NCI-H2171 (cell line): ENCODE measurements around the gene OR4K2.
"Not testable (repeated sequence)": the region's sequence is repeated elsewhere in the genome, so short reads cannot be mapped to it uniquely, and the experiment has no call there.

Experiments used
- DNase-seq: peaks from one replicate; lab custom pipeline; 2025; lab: John Stamatoyannopoulos, UW

OR4K2 gene, protein sequence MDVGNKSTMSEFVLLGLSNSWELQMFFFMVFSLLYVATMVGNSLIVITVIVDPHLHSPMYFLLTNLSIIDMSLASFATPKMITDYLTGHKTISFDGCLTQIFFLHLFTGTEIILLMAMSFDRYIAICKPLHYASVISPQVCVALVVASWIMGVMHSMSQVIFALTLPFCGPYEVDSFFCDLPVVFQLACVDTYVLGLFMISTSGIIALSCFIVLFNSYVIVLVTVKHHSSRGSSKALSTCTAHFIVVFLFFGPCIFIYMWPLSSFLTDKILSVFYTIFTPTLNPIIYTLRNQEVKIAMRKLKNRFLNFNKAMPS

GRCh38 chr14:19874842-19875241 is at the start of gene OR4K2:
Gene OR4K2, plus strand, starts transcription at chr14:19875142. Its CDS starts 1,126 bp downstream, at chr14:19876268.
- no peak for DNase-seq

GRCh38 chr14:19827626-19828244 is 47.2 kb upstream of the OR4K2 start:
- DNase-seq: not testable (repeated sequence)

- peak; percentile 40 for DNase-seq
Measured at GRCh38 chr14:19828314-19828713, 46.6 kb upstream of the OR4K2 start.

- DNase-seq: not testable (repeated sequence)
Measured at GRCh38 chr14:19834203-19834848, 40.6 kb upstream of the OR4K2 start.

- DNase-seq: no peak
Measured at GRCh38 chr14:19838433-19838832, 36.5 kb upstream of the OR4K2 start.

DNA sequence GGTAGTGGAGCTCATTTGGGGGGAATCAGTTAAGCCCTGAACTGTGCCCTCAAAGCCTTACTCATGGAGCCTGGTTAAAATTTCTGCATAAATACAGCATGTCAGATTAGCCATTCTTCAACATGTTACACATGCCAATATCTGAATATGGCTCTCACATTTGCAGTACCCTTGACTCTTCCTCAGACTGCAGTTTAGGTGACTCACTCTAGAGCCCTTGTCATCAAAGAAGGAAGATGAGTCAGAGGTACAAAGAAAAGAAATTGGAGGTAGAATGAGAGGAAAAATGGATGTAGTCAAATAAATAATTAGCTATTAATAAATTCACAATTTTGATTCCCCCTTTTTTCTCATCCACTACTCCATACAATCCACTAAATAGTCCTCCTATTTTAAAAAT is 23.6 kb upstream of the OR4K2 start:
- DNase-seq: no peak

DNA sequence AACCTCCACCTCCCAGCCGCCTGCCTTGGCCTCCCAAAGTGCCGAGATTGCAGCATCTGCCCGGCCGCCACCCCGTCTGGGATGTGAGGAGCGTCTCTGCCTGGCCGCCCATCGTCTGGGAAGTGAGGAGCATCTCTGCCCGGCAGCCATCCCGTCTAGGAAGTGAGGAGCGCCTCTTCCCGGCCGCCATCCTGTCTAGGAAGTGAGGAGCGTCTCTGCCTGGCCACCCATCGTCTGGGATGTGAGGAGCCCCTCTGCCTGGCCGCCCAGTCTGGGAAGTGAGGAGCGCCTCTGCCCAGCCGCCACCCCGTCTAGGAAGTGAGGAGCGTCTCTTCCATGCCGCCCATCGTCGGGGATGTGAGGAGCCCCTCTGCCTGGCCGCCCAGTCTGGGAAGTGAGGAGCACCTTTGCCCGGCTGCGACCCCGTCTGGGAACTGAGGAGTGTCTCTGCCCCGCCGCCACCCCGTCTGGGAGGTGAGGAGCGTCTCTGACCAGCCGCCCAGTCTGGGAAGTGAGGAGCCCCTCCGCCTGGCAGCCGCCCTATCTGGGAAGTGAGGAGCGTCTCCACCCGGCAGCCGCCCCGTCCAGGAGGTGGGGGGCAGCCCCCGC is 8.8 kb upstream of the OR4K2 start:
- DNase-seq: not testable (repeated sequence)

GRCh38 chr14:19873178-19873577 is 1.8 kb upstream of the OR4K2 start:
- peak; percentile 12 for DNase-seq

GRCh38 chr14:19878029-19878642 is 3.2 kb downstream of the OR4K2 start:
- DNase-seq: peak; percentile 49

DNA sequence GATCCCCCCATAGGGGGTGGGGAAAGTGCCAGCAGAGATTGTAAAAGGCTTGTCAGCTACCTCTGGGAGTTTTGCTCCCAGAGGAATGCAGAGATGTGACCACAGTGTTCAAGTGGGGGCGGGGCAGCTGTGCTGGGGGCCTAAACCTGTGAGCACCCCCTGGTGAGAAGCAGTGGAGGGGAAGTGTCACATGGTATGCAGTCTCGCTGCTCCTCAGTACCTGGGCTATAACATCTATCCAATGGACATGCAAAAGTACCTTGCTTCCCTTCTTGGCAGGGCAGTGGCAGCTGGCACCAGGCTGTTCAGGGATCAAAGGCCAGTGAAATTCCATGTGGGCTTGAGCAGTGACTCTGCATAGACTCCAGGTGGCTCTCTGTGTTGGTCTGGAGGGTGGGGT is 20.3 kb downstream of the OR4K2 start:
- DNase-seq: no peak

DNA sequence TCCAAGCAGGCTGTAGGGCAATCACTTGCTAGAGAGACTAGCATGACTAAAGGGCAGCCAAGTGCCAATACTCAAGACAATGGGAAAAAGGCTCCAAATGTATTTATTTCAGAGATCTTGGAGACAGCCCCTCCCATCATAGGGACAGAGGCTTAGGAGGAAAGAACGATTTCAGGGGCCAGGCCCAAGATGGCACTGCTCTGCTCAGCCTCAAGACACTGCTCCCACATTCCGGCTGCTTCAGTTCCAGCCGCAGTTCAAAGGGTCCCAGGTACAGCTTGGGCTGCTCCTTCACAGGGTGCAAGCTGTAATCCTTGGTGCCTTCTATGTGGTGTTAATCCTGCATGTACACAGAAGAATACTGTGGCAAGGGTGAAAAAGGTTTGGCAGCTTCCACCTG is 26.1 kb downstream of the OR4K2 start:
- no peak for DNase-seq

DNA sequence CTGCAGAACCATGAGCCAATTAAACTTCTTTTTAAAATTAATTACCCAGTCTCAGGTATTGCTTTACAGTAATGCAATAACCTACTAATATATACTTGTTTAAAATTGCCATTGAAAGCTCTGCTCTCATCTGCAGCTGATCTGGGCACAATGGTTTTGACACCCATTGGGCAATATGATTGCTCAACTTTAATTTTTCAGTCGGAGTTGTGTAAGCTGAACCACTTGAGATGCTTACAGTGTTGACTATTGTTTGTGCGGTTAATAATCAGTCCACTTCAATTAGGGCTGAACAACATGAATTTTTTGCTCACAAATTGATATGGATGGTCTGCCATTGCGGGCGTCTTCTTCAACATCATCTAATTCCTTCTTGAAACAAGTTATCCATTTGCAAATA is 27.5 kb downstream of the OR4K2 start:
- DNase-seq: no peak

GRCh38 chr14:19906665-19907064 is 31.7 kb downstream of the OR4K2 start:
- no peak for DNase-seq

- no peak for DNase-seq
Measured at GRCh38 chr14:19911114-19911513, 36.2 kb downstream of the OR4K2 start.

- no peak for DNase-seq
Measured at GRCh38 chr14:19917243-19917642, 42.3 kb downstream of the OR4K2 start.

DNA sequence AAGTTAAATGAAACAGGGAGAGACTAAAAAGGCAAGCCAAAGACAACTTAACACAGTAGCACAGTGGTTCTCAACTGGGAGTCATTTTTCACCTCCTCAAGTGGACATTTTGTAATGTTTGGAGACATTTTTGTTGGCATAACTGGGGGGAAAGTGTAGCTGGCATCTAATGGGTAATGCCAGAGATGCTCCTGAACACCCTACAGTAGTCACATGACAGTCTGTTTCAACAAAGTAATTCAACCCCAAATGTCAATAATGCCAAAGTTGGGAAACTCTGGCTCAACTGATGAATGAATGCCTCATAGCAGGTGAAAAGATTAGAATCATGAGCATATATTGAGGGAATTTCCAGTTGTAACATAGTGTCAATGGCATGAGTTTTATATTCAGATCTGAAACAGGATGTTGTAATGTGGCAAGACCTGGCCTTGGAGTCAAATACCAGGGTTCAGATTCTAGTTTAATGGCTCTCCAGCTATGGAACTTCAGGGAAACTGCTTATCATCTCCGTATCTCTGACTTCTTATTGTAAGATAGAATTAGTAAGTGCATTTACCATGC is 43.1 kb downstream of the OR4K2 start:
- no peak for DNase-seq

DNA sequence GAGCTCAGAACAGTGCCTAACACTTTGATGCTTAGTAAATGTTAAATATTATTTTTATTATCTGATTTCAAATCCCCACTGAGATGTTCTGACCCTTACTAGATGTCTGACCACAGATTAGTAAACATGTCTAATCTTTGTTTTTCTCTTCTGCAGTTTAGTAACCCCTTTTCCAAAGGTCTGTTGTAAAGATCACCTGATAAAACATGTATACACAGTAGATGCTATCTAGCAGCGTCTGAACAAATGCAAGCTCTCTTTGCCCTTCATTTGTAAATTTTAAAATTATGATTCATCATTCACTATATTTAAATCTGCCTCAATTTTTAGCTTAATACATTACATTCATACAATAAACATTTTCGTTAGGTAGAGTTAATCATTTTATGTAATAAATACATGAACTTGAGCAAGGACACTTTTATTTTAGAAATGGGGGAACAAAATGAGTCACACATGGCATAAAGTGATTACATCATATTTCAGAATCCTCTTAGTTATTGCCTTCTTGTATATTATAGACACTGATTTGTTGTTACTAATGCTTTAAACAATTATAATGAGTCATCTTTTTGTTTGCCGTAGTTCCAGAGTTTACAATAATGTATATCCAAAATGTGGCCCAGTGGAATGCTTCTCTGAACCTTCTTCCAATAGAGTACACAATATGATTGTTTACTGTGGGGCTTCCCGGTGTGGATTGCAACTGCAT is 43.8 kb downstream of the OR4K2 start:
- DNase-seq: no peak

DNA sequence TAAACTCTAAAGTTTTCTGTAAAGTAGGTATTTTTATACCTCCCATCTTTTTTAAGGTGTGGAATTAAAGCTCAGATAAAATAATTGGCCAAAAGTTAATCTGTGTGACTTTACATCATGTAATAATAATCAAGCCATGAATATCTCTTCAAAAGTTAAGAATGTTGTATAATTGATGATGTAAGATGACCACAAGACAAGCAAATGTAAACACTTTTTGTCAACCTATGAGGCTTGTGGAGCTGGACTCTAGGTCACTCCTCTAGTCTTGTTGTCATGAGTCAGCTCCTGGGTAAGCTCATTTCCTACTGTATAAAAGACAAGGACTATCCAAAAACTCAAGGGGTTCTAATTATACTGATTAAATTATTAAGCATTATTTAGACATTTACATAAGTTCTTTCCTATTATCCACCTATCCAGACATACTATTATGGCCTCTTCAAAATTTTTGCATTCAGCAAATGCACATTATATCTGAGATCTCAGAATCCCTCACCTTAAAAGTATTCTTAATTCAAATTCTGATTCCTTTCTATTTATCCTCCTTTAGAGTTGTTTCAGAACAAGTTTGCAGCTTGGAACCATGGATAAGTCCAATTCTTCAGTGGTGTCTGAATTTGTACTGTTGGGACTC is 45.2 kb downstream of the OR4K2 start, which contains the start of gene OR4K5:
TSS of gene OR4K5 (plus strand) at position 587 of the 637 bp plus-strand sequence. CDS start at position 587, 0 bp downstream.
- DNase-seq: no peak

DNA sequence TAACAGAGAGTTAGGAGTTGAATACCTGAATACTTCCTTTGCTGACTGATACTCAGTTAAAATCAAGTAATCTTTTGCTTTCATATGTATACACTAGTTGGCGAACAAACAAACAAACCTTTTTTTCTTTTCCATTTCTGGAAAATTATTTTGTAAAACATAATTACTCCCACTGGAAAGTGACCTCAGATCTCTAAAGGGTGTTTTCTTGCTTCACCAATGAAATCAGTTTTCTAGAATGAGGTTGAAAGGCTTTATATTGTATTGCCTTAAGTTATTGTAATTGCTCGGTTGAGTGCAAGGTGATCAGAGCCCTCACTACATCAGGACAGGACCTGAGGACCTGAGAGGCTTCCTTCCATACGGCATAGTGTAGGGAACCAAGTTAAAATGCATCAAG is 55.7 kb downstream of the OR4K2 start, which contains the start of gene OR4K1:
TSS of gene OR4K1 (plus strand) at position 301 of the 400 bp plus-strand sequence. CDS start 4,750 bp downstream, outside the sequence.
- no peak for DNase-seq
